Caco-2 (cell line): ENCODE results near the gene RRP8. TPM values are rescaled to one million over a fixed set of nuclear protein-coding genes. Genes with fewer than 3 reads are reported as not detected.

ENCODE experiments used
- BruUV-seq: library from RNA; stranded (reverse); fragments of 400-500 nt; replicated peaks from 2 replicates; lab custom pipeline; 2021; lab: Mats Ljungman, UMichigan
- CTCF ChIA-PET: fragments of 300-600 bp; sonication (Branson Sonifier 250); formaldehyde crosslinking; loops from one replicate; lab custom pipeline; 2022; ENCODE audit warnings: antibody characterized with exemption; lab: Charles Lee
- POLR2A ChIA-PET: fragments of 300-600 bp; sonication (Branson Sonifier 250); formaldehyde crosslinking; loops from one replicate; lab custom pipeline; 2022; ENCODE audit warnings: antibody characterized with exemption; lab: Charles Lee
- DNase-seq, 2 experiments: peaks; one replicate each; pipeline versions ENCODE4 v3.0.0 to v3.0.0-alpha.2; 2020 to 2022
- H3K27me3 ChIP-seq: replicated peaks from 2 replicates; pipeline ENCODE4 v1.6.0; 2011; ENCODE audit warnings: low read length; ENCODE audit not compliant: control insufficient read depth, insufficient read depth
- H3K36me3 ChIP-seq: 2 replicates; pipeline ENCODE4 v1.5.1; 2011; ENCODE audit warnings: low read length; ENCODE audit not compliant: control insufficient read depth, insufficient read depth
- H3K4me1 ChIP-seq: fragments of 250-450 bp; sonication (Bioruptor Pico); 2 replicates; pipeline ENCODE4 v1.5.1; 2020; ENCODE audit warnings: mild to moderate bottlenecking
- H3K4me3 ChIP-seq: 2 replicates; pipeline ENCODE4 v1.5.1; 2011; ENCODE audit warnings: low read depth, mild to moderate bottlenecking, control low read depth, low read length
- H3K9me3 ChIP-seq: fragments of 250-450 bp; sonication (Bioruptor Pico); 2 replicates; pipeline ENCODE4 v1.5.1; 2020; ENCODE audit warnings: mild to moderate bottlenecking, moderate library complexity
- H3K27ac Mint-ChIP-seq: one replicate; pipeline ENCODE4 v1.8.0; 2022; ENCODE audit warnings: mixed read lengths; ENCODE audit not compliant: unreplicated experiment
- H3K27me3 Mint-ChIP-seq: one replicate; pipeline ENCODE4 v1.8.0; 2022; ENCODE audit warnings: mixed read lengths; ENCODE audit not compliant: insufficient read depth, unreplicated experiment
- H3K36me3 Mint-ChIP-seq: one replicate; pipeline ENCODE4 v1.8.0; 2022; ENCODE audit warnings: mild to moderate bottlenecking, mixed read lengths; ENCODE audit not compliant: insufficient read depth, unreplicated experiment
- H3K4me1 Mint-ChIP-seq: one replicate; pipeline ENCODE4 v1.8.0; 2022; ENCODE audit warnings: low read depth, mixed read lengths; ENCODE audit not compliant: unreplicated experiment
- H3K4me3 Mint-ChIP-seq: one replicate; pipeline ENCODE4 v1.8.0; 2022; ENCODE audit warnings: mild to moderate bottlenecking, moderate library complexity, mixed read lengths; ENCODE audit not compliant: unreplicated experiment
- H3K9me3 Mint-ChIP-seq: one replicate; pipeline ENCODE4 v1.8.0; 2022; ENCODE audit warnings: mixed read lengths; ENCODE audit not compliant: unreplicated experiment
- CTCF ChIP-seq, 2 experiments: fragments of 200-600 bp in 1 of 2; IDR thresholded peaks; 1 replicate in 1 of 2; 2 replicates in 1 of 2; pipeline versions ENCODE4 v1.5.1 to v1.8.0; 2011 to 2022; ENCODE audit warnings: antibody characterized with exemption in 1 of 2, control low read depth in 1 of 2, inconsistent platforms in 1 of 2, low read depth in 1 of 2, low read length in 1 of 2, mild to moderate bottlenecking in 1 of 2, moderate library complexity in 1 of 2; ENCODE audit not compliant: insufficient read depth in 1 of 2, severe bottlenecking in 1 of 2, unreplicated experiment in 1 of 2
- intact Hi-C: fragments of 100-400 bp; cut with micrococcal nuclease; formaldehyde crosslinking; loops from one replicate; pipeline ENCODE4 v1.10.0; 2022; ENCODE audit not compliant: unreplicated experiment
- total RNA-seq: library from RNA; stranded (reverse); gene quantifications from 2 replicates; pipeline ENCODE4 v1.2.3, GENCODE V29; 2022

RRP8 gene
- total RNA-seq, 1 experiment from 2014 or later, result 21.0 TPM

- H3K4me1 Mint-ChIP-seq, result no peaks in the 10 kb centered on the region
- H3K4me3 Mint-ChIP-seq, result no peak overlapping the region
- no peak overlapping the region for H3K4me3 ChIP-seq
- H3K36me3 ChIP-seq, result no peaks in the 10 kb centered on the region
- no peak for DNase-seq
- H3K27me3 ChIP-seq, result no peaks in the 10 kb centered on the region
- no TSS peak for BruUV-seq
- no peaks in the 10 kb centered on the region for H3K9me3 ChIP-seq
- ChIA-PET POLR2A (no interaction called here), CTCF (no interaction called here)
- H3K36me3 Mint-ChIP-seq, result no peaks in the 10 kb centered on the region
- H3K27ac Mint-ChIP-seq, result no peak overlapping the region
- no peaks in the 10 kb centered on the region for H3K27me3 Mint-ChIP-seq
- intact Hi-C loops, result no loop called here
- no peaks in the 10 kb centered on the region for H3K4me1 ChIP-seq
- H3K9me3 Mint-ChIP-seq, result no peaks in the 10 kb centered on the region
- no peak for TF ChIP-seq CTCF (IDR thresholded peaks at IDR 0.05; ENCODE audit: insufficient read depth in 1 of 2, low read depth in 1 of 2, low read length in 1 of 2, severe bottlenecking in 1 of 2, unreplicated experiment in 1 of 2)
Observed at GRCh38 chr11:6557063-6557462, 46.4 kb downstream of the RRP8 start.

- Mint-ChIP-seq H3K4me3 (no peak overlapping the region), H3K9me3 (no peaks in the 10 kb centered on the region), H3K27me3 (no peaks in the 10 kb centered on the region), H3K4me1 (no peaks in the 10 kb centered on the region), H3K27ac (no peak overlapping the region), H3K36me3 (no peaks in the 10 kb centered on the region)
- Histone ChIP-seq H3K4me1 (no peaks in the 10 kb centered on the region), H3K27me3 (no peaks in the 10 kb centered on the region), H3K4me3 (no peak overlapping the region), H3K36me3 (no peaks in the 10 kb centered on the region), H3K9me3 (no peaks in the 10 kb centered on the region)
- no peak for TF ChIP-seq CTCF (IDR thresholded peaks at IDR 0.05; ENCODE audit: insufficient read depth in 1 of 2, low read depth in 1 of 2, low read length in 1 of 2, severe bottlenecking in 1 of 2, unreplicated experiment in 1 of 2)
- no TSS peak for BruUV-seq
- DNase-seq, result no peak
- POLR2A ChIA-PET, result no interaction called here
- CTCF ChIA-PET, result no interaction called here
- intact Hi-C loops, result no loop called here
Observed at GRCh38 chr11:6556139-6556949, 47.1 kb downstream of the RRP8 start.

GRCh38 chr11:6554828-6555706, 48.3 kb downstream of the RRP8 start:
- ChIA-PET POLR2A (no interaction called here), CTCF (no interaction called here)
- H3K36me3 Mint-ChIP-seq, result no peaks in the 10 kb centered on the region
- no TSS peak for BruUV-seq
- H3K27me3 Mint-ChIP-seq, result no peaks in the 10 kb centered on the region
- no peak for DNase-seq
- intact Hi-C loops, result no loop called here
- Histone ChIP-seq H3K27me3 (no peaks in the 10 kb centered on the region), H3K4me1 (no peaks in the 10 kb centered on the region), H3K36me3 (no peaks in the 10 kb centered on the region), H3K9me3 (no peaks in the 10 kb centered on the region), H3K4me3 (no peak overlapping the region)
- no peaks in the 10 kb centered on the region for H3K4me1 Mint-ChIP-seq
- H3K9me3 Mint-ChIP-seq, result no peaks in the 10 kb centered on the region
- H3K4me3 Mint-ChIP-seq, result no peak overlapping the region
- H3K27ac Mint-ChIP-seq, result no peak overlapping the region
- TF ChIP-seq CTCF (IDR thresholded peaks at IDR 0.05; ENCODE audit: insufficient read depth in 1 of 2, low read depth in 1 of 2, low read length in 1 of 2, severe bottlenecking in 1 of 2, unreplicated experiment in 1 of 2), result no peak
